SK-N-MC (cell line): ENCODE results near the gene MMP17.

Experiments
- DNase-seq: peaks from one replicate; pipeline ENCODE4 v3.0.0-alpha.2; 2011; ENCODE audit warnings: low read depth, low spot score
- H3K27ac ChIP-seq: fragments of 200-600 bp; sonication (generic); 2 replicates; pipeline ENCODE4 v1.5.1; 2016; ENCODE audit warnings: mixed run types
- H3K36me3 ChIP-seq: fragments of 200-600 bp; sonication (generic); 2 replicates; pipeline ENCODE4 v1.6.1; 2017; ENCODE audit warnings: antibody characterized with exemption, low read length, mixed read lengths; ENCODE audit not compliant: insufficient read depth
- H3K4me3 ChIP-seq: fragments of 200-600 bp; sonication (generic); 2 replicates; pipeline ENCODE4 v1.5.1; 2016
- H3K9ac ChIP-seq: fragments of 200-600 bp; sonication (generic); 2 replicates; pipeline ENCODE4 v1.8.0; 2017; ENCODE audit warnings: mixed run types, mixed read lengths; ENCODE audit not compliant: insufficient read length
- H3K9me3 ChIP-seq: fragments of 200-600 bp; sonication (generic); 2 replicates; pipeline ENCODE4 v1.6.1; 2017; ENCODE audit warnings: low read depth, mild to moderate bottlenecking, antibody characterized with exemption, low read length, moderate library complexity, mixed read lengths
- EZH2 ChIP-seq: fragments of 200-600 bp; sonication (generic); IDR thresholded peaks from one replicate; pipeline ENCODE4 v1.6.1; 2017; ENCODE audit warnings: antibody characterized with exemption
- FOXP2 ChIP-seq: optimal IDR thresholded peaks from 2 replicates; pipeline ENCODE3; 2011; ENCODE audit warnings: mild to moderate bottlenecking, moderate library complexity; ENCODE audit not compliant: insufficient read depth; ENCODE audit errors: extremely low read length, control extremely low read depth
- POLR2AphosphoS5 ChIP-seq: IDR thresholded peaks from 2 replicates; pipeline ENCODE4 v1.6.1; 2012; ENCODE audit warnings: mild to moderate bottlenecking, low read depth, low read length, borderline replicate concordance

The MMP17 gene

DNA sequence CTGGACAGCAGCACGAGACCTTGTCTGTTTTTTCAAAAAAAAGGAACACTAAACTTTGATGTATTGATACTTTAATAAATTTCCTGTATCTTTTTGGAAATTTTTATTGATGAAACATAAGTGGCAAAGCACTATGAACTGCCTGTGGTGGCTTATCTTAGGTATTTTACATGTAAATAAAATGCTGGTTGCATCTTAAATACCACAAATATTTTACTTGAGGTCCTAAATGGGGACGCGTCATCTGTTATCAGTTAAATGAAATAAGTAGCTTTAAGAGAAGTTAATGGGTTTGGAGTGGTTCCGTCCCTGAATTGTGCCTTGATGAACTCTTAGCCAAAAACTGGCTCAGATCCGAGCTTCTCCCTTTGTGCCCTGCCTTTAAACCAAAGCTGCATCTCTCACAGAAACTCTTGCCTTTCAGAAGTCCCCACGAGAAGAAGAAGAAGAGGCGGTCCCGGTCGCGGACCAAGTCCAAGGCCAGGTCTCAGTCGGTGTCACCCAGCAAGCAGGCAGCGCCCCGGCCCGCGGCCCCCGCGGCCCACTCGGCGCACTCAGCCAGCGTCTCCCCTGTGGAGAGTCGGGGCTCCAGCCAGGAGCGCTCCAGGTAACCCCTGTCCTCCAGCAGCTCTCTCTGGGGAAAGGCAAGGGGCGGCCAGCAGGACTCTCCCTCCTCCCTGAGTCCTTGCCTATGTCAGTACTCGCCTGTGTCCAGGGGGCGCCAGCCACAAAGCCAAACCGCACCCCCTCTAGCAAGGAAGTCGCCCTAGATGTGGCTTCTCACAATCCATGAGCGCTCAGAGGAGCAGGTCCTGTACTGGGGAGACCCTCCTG is 31.2 kb upstream of the MMP17 start:
- DNase-seq, result no peak
- Histone ChIP-seq H3K4me3 (no peak overlapping the region), H3K9me3 (no peaks in the 10 kb centered on the region), H3K36me3 (no peaks in the 10 kb centered on the region), H3K27ac (no peak overlapping the region), H3K9ac (no peak overlapping the region)
- no peak for TF ChIP-seq FOXP2
- TF ChIP-seq EZH2, result no peak
- TF ChIP-seq POLR2AphosphoS5, result no peak

DNA sequence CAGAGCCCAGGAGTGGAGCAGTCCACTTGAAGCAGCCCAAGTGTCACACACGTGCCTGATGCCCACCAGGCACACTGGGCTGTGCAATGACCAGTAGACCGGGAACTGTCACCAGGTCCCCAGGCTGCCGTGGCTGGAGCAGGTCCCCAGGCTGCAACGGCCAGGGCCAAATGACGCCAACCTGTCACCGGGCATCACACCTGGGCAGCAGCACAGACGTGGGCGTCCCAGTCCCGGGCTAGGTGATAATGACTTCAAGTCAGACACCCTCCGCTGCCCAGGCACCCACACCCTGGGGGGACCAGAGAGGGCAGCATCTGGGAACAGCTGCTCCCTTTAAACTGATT is 30.6 kb upstream of the MMP17 start:
- DNase-seq, result no peak
- TF ChIP-seq FOXP2 (no peak), EZH2 (no peak), POLR2AphosphoS5 (no peak)
- H3K27ac ChIP-seq, result no peak overlapping the region
- no peak overlapping the region for H3K4me3 ChIP-seq
- H3K9me3 ChIP-seq, result no peaks in the 10 kb centered on the region
- no peaks in the 10 kb centered on the region for H3K36me3 ChIP-seq
- H3K9ac ChIP-seq, result no peak overlapping the region

DNA sequence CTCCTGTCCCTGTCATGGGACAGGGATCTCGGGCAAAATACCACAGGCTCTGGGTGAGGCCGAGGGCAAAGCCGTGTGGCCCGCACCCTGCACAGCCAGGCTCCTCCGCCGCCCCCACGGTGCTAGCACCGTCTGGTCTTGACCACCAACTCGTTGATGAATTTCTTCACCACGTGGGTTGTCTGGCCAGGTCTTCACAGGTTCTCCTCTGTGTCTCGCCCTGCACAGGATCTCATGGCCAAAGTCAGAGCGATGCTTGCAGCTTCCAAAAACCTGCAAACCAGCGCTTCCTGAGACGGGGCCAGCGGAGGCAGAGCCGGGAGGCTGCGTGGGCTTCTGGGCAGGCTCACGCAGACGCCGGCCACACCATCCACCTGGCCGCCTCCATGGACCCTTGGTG is 29.0 kb upstream of the MMP17 start:
- Histone ChIP-seq H3K36me3 (no peaks in the 10 kb centered on the region), H3K9ac (no peak overlapping the region)

DNA sequence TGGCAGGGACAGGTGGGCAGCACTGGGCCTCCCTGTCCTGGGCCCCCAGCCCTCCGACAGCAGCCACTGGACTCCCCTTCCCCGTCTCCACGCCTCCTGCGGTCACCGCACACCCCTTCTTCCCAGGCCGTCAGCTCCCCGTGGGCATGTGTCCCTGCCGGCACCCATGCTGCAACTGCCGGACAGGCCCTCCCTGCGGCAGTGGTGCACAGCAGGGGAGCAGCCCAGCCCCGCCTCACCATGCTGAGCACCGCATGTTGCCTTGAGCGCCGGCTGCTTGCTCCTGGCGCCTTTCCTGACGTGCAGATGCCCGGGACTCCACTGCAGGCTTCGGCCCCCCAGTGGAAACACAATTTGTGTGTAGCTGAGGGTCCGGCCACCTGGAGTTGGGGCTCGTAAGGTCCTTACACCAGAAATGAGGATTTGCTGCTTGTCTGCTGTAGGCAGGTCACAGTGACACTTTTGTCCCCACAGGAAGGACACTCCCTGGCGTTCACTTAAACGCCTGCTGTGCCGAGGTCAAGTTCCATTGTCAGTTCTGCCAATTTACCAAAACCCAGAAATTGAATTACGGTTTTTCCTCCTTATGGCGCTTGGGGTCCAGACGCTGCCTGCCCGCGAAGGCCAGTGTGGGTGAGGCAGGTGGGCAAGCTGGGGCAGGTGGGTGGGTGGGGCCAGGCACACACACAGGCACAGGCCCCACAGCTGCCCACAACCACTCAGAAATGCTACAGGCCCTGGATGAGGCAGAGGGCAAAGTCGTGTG is 28.2 kb upstream of the MMP17 start:
- DNase-seq, result no peak
- H3K27ac ChIP-seq, result no peak overlapping the region
- no peak for TF ChIP-seq EZH2
- no peak for TF ChIP-seq FOXP2
- no peak for TF ChIP-seq POLR2AphosphoS5
- H3K9ac ChIP-seq, result no peak overlapping the region
- H3K9me3 ChIP-seq, result no peaks in the 10 kb centered on the region
- no peaks in the 10 kb centered on the region for H3K36me3 ChIP-seq
- no peak overlapping the region for H3K4me3 ChIP-seq

More for the DNA sequence above, 29.0 kb upstream of the MMP17 start:
- no peak for TF ChIP-seq FOXP2
- no peak for TF ChIP-seq EZH2
- no peak for TF ChIP-seq POLR2AphosphoS5
- Histone ChIP-seq H3K9me3 (no peaks in the 10 kb centered on the region), H3K4me3 (no peak overlapping the region), H3K27ac (no peak overlapping the region)
- no peak for DNase-seq

DNA sequence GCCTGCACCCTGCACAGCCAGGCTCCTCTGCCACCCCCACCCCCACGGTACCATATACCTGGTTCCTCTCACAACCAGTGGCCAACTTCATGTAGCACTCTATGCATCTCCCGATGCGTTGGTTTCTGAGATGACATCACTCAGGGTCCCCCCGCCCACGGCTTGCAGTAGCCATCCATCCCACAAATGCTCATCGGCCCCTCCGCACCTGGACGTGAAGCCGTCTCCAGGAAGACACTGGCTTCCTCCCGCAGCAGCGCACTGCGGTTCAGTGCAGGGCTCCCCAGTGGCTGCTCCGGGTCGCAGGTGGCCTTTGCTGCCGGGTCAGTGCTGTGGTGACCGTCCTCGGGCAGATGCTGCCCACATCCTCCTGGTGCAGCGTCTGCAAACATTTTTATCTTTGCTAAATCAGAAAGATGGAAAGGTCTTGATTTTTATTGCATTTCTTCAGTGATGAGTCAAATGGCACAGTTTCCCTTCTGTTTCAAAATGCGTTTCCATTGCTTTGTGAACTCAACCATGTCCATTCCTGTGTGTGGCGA is 27.5 kb upstream of the MMP17 start:
- H3K9me3 ChIP-seq, result no peaks in the 10 kb centered on the region
- no peak overlapping the region for H3K27ac ChIP-seq
- DNase-seq, result no peak
- H3K4me3 ChIP-seq, result no peak overlapping the region
- no peak overlapping the region for H3K9ac ChIP-seq
- no peak for TF ChIP-seq POLR2AphosphoS5
- no peak for TF ChIP-seq FOXP2
- TF ChIP-seq EZH2, result no peak
- no peaks in the 10 kb centered on the region for H3K36me3 ChIP-seq

DNA sequence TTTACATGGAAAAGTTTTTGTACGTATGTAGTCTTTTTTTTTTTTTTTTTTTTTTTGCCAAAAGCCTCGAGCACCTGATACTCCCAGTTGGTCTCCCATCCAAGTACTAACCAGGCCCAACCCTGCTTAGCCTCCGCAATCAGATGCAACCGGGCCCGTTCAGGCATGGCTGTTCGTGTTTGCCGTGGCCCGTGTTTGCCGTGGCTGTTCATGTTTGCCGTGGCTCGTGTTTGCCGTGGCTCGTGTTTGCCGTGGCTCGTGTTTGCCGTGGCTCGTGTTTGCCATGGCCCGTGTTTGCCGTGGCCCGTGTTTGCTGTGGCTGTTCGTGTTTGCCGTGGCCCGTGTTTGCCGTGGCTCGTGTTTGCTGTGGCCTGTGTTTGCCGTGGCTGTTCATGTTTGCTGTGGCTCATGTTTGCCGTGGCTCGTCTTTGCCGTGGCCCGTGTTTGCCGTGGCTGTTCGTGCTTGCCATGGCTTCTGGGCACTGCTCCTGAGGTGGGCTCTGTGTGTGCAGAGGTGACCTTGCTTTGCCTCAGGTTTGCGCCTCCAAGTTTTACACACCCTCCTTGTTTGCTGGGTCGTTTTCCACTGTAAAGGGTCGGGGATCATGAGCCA is 26.8 kb upstream of the MMP17 start:
- Histone ChIP-seq H3K27ac (no peak overlapping the region), H3K9me3 (no peaks in the 10 kb centered on the region), H3K4me3 (no peak overlapping the region), H3K36me3 (no peaks in the 10 kb centered on the region), H3K9ac (no peak overlapping the region)
- DNase-seq, result no peak
- no peak for TF ChIP-seq EZH2
- TF ChIP-seq POLR2AphosphoS5, result no peak
- TF ChIP-seq FOXP2, result no peak

DNA sequence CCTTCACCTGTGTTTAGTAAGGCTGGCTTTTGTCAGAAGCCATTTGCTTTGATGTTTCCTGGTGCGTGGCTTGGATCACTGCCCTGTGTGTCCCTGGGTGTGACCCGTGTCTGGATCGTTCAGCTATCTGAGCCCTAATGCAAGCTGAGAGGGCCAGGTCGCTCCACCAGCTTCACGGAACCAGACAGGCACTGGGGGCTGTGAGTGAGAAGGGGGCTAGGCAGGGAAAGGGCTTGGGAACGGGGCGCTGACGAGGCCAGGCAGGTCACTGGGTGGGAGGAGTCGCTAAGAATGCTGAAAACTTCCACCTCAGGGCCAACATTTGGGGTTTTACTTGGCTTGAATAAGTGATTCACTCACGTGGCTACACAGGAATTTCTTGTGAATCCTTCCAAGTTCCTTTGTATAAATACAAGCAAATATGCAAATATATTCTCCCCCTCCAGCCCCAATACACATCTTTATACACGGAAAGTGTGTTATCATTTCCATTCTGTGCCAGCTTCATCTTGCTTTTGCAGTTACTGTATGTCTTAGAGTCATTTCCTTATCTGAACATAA is 24.2 kb upstream of the MMP17 start:
- no peak for DNase-seq
- no peak overlapping the region for H3K4me3 ChIP-seq
- H3K9me3 ChIP-seq, result no peaks in the 10 kb centered on the region

DNA sequence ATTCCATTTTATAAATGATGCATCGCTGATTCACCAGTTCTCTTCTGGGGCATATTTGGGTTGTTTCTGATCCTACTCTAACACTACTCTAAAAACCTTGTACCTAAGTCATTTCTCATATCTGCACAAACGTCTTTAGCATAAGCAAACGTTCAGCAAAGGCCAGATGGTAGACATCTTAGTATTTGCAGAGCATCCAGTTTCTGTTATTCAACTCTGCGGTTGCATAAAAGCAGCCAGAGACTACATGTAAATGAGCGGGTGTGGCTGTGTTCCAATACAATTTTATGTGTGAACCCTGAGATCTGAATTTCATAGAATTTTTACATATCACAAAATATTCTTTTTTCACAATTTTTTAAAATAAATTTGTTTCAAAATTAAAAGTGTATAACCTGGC is 22.8 kb upstream of the MMP17 start:
- Histone ChIP-seq H3K9me3 (no peaks in the 10 kb centered on the region), H3K9ac (no peak overlapping the region), H3K36me3 (no peaks in the 10 kb centered on the region), H3K27ac (no peak overlapping the region), H3K4me3 (no peak overlapping the region)
- TF ChIP-seq FOXP2 (no peak), EZH2 (no peak), POLR2AphosphoS5 (no peak)
- DNase-seq, result no peak

More for the DNA sequence above, 24.2 kb upstream of the MMP17 start:
- no peaks in the 10 kb centered on the region for H3K36me3 ChIP-seq
- TF ChIP-seq POLR2AphosphoS5 (no peak), FOXP2 (no peak), EZH2 (no peak)
- H3K9ac ChIP-seq, result no peak overlapping the region
- 0 out of 2 replicates have a peak overlapping the region, but pooled peaks have one; percentile 50 for H3K27ac ChIP-seq

DNA sequence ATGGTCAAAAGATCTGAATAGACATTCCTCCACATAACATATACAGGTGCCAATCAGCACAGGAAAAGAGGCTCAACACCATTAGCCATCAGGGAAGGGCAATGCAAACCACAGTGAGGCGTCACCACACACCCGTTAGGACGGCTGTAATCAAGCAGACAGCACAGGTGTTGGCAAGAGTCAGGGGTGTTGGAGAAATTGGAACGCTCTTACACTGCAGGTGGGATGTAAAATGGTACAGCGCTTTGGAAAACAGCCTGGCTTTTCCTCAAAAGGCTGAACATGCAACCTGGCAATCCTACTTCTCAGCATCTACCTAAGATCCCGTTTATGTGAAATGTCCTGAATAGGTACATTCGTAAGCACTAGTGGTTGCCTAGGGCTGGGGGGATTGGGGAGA is 21.5 kb upstream of the MMP17 start:
- H3K9me3 ChIP-seq, result no peaks in the 10 kb centered on the region
- TF ChIP-seq POLR2AphosphoS5 (no peak), EZH2 (no peak), FOXP2 (no peak)
- no peak overlapping the region for H3K27ac ChIP-seq
- H3K36me3 ChIP-seq, result no peaks in the 10 kb centered on the region
- no peak overlapping the region for H3K4me3 ChIP-seq
- DNase-seq, result no peak
- no peak overlapping the region for H3K9ac ChIP-seq
